ENCODE results near the gene SANBR.
"Not testable (repeated sequence)": the region's sequence is repeated elsewhere in the genome, so short reads cannot be mapped to it uniquely, and the experiment has no call there.

The SANBR gene

DNA sequence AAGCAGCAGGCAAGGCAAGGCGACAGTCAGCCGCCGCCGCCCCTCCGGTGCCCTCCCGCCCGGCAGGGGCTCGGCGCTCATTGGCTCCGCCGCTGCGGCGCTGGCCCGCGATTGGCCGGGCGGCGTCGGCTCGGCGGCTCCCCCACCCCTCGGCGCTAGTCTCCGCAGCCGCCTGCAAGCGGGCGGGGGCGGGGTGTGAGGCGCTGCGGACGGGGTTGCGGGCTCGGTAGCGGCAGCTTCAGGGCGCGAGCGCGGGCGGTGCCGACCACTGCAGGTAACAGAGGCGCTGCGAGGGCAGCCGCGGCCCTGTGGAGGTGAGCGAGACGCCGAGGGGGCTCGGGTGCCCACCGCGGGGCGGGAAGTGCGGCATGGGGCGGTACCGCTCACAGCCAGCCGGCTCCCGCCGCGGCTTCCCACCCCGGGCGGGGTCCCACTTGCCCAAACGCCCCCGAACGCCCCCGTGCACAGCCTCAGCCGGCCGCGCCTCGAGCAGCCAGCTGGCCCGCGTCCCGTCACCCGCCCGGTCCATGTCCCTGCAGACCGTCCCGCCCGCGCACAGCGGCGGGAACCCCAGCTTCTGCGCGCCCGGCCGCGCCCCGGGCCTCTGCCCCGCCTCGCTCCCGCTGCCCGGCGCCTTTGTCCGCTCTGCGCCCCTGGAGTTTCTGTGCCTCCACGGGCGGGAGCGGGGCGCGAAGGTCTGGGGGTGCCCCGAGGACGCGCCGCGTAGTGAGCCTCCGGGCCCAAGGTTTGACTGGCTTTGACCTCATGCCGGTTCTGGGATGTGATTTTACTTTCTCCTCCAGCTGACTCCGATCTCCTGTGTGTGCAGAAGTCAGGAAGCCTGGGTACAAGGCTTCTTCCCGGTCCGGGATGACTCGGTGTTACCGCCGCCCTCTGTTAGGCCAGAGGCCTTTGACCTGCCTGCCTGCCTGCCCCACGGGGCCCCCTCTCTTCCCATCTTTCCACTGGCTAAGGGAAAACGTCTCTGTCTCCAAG is at the start of gene SANBR:
TSS of gene SANBR (plus strand) at position 158 of the 996 bp plus-strand sequence. CDS start 4,480 bp downstream, outside the sequence.
- Histone ChIP-seq H3K9me3 (ENCODE audit: control insufficient read depth, low read length) (no peaks in the 10 kb centered on the region), H3K4me1 (ENCODE audit: control insufficient read depth, insufficient read depth, low read length) (peaks cover 10% of the 10 kb centered on the region), H3K27me3 (ENCODE audit: control insufficient read depth, insufficient read depth, low read length) (no peaks in the 10 kb centered on the region), H3K36me3 (ENCODE audit: control insufficient read depth, insufficient read depth, low read length) (no peaks in the 10 kb centered on the region), H3K9ac (ENCODE audit: low read length) (peak within 1 kb of the TSS; percentile 70), H3K4me3 (ENCODE audit: low read length) (peak within 1 kb of the TSS; percentile 49)

DNA sequence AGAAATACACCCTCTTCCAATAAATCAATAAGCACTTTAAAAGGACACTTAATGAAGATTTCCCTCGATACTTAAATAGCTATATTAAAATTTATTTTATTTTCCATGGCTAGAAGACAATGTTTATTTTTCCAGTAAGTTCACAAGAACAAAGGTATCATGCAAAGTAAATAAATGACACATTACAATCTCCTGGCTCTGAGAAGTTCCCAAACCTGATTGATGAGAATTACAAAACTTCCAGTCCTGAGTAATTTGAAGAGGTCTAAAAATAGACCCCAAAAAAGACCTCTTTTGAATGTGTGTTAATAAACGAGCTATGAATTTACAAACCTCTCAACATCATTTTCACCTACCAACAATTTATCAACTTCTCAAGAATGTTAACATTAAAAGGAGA is 49.7 kb upstream of the SANBR start:
- Histone ChIP-seq H3K36me3 (ENCODE audit: control insufficient read depth, insufficient read depth, low read length) (no peaks in the 10 kb centered on the region), H3K9ac (ENCODE audit: low read length) (peak overlapping the region; percentile 90), H3K4me1 (ENCODE audit: control insufficient read depth, insufficient read depth, low read length) (peaks cover 8% of the 10 kb centered on the region), H3K27me3 (ENCODE audit: control insufficient read depth, insufficient read depth, low read length) (no peaks in the 10 kb centered on the region), H3K9me3 (ENCODE audit: control insufficient read depth, low read length) (no peaks in the 10 kb centered on the region), H3K4me3 (ENCODE audit: low read length) (peak overlapping the region; percentile 86)

DNA sequence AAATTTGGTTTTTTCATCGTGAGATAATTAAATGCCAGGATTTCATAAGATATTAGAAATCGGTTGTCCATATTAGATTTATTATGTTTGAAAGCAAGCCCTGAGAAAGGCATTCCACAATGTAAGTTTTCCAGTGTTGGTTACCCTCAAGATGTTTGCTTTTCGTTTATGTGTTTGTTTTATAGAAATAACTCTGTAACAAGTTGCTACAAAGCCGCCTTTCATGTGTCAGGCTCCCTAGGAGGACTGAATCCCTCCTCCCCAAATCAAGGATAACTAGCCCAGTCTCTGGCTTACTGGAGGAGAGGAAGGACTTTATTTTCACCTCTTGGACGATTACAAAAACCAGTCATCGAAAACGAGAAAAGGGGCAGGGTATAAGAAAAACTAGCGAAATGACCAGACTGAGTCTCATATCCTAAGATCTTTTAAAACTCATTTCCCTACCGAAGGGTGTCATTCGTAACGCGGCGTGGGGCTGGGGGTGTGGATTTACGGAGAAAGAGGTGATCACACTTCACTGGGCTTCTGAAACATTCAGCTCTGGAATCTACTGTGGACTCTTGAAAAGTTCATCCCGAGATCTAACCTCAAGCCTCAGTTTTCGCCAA is 49.2 kb upstream of the SANBR start:
- Histone ChIP-seq H3K4me3 (ENCODE audit: low read length) (peak overlapping the region; percentile 86), H3K9ac (ENCODE audit: low read length) (peak overlapping the region; percentile 90), H3K36me3 (ENCODE audit: control insufficient read depth, insufficient read depth, low read length) (no peaks in the 10 kb centered on the region), H3K9me3 (ENCODE audit: control insufficient read depth, low read length) (no peaks in the 10 kb centered on the region), H3K4me1 (ENCODE audit: control insufficient read depth, insufficient read depth, low read length) (peaks cover 8% of the 10 kb centered on the region), H3K27me3 (ENCODE audit: control insufficient read depth, insufficient read depth, low read length) (no peaks in the 10 kb centered on the region)

DNA sequence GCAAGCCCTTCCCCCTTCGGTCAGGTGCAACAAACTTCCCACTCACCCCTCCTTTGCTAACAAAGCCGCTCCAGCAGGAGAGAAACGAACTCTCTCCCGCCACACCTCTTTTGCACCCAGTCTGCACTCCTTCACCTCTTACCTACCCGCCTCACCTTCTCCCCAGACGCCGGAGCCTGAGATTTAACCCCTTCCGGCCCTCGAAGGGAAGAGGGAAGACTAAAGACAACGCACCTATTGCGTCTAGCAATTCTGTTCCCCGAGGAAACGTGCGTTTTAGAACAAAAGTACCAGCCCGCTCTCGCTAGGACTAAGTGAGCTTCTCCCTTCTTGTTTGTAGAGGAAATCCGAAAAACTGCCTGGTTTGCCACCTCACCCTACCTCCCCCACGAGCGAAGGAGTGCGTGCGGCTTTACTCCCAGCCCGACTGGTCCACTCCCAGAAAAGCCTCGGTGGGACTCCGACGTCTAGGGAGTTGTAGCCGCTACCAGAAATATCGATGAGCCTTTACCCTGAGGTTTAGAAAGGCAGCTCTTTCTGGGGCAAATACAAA is 48.6 kb upstream of the SANBR start:
- Histone ChIP-seq H3K36me3 (ENCODE audit: control insufficient read depth, insufficient read depth, low read length) (no peaks in the 10 kb centered on the region), H3K4me3 (ENCODE audit: low read length) (peak overlapping the region; percentile 86), H3K27me3 (ENCODE audit: control insufficient read depth, insufficient read depth, low read length) (no peaks in the 10 kb centered on the region), H3K9me3 (ENCODE audit: control insufficient read depth, low read length) (no peaks in the 10 kb centered on the region), H3K9ac (ENCODE audit: low read length) (peak overlapping the region; percentile 90), H3K4me1 (ENCODE audit: control insufficient read depth, insufficient read depth, low read length) (peaks cover 8% of the 10 kb centered on the region)

DNA sequence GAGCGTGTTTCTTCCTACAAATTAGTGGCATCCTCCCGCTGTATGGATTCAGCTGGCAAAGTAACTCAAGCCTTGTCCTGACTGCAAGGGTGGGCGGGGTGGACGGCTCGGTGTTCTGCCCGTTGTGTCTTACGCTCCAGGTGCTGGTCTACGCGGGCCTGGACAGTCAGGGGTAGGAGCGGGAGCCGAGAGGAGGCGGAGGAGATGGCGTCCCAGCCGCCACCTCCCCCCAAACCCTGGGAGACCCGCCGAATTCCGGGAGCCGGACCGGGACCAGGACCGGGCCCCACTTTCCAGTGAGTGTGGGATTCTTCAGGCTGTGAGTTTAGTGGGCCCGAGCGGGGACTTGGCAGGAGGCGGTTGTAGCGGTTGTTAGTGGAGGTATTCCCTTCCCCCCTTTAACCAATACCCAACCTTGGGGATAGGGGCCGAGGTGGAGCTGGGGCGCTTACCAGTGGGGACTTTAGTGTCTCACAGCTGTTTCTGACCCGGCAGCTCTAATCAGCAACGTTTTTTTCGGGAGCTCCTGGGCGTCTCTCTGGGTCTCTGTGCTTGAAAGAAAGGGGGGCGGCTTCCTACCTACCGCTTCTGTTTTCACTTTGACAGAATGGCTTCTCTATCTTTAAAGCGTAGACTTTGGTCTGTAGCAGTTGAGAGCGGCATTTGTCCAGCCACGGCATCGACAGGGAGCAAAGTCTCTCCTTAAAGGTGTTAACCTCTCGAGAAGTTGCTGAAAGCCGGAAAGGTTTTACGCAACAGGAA is 47.9 kb upstream of the SANBR start, which contains the start of the genes PEX13 and PUS10:
TSS of gene PEX13 (plus strand) at position 165 of the 762 bp plus-strand sequence. CDS start at position 205, 40 bp downstream.
TSS of gene PUS10 (minus strand) at position 700 of the 762 bp plus-strand sequence. CDS start 6,365 bp downstream, outside the sequence.
- Histone ChIP-seq H3K27me3 (ENCODE audit: control insufficient read depth, insufficient read depth, low read length) (no peaks in the 10 kb centered on the region), H3K4me3 (ENCODE audit: low read length) (peak within 1 kb of the TSS; percentile 86), H3K9ac (ENCODE audit: low read length) (peak within 1 kb of the TSS; percentile 90), H3K9me3 (ENCODE audit: control insufficient read depth, low read length) (no peaks in the 10 kb centered on the region), H3K4me1 (ENCODE audit: control insufficient read depth, insufficient read depth, low read length) (peaks cover 8% of the 10 kb centered on the region), H3K36me3 (ENCODE audit: control insufficient read depth, insufficient read depth, low read length) (no peaks in the 10 kb centered on the region)

DNA sequence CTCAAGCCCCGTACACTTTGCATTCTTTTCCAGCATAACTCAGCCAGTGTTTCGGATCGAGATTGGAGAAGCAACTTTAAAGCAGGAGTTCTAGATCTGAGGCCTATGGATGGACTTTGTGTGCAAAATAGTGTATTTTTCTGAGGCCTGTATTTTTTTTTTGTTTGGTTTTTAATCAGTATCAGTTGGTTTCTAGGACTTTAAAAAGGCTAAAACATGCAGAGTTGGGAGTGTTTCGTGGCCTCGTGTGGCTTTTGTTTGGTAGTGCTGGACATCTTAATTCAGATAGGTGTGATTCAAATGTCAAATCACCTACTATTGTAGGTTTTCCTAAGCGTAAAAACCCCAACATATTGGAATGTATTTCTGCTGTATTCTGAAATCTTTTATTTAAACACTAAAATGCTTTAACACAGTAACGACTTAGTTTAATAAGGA is 47.3 kb upstream of the SANBR start:
- Histone ChIP-seq H3K36me3 (ENCODE audit: control insufficient read depth, insufficient read depth, low read length) (no peaks in the 10 kb centered on the region), H3K27me3 (ENCODE audit: control insufficient read depth, insufficient read depth, low read length) (no peaks in the 10 kb centered on the region), H3K9me3 (ENCODE audit: control insufficient read depth, low read length) (no peaks in the 10 kb centered on the region), H3K4me1 (ENCODE audit: control insufficient read depth, insufficient read depth, low read length) (peaks cover 8% of the 10 kb centered on the region), H3K4me3 (ENCODE audit: low read length) (peak overlapping the region; percentile 86), H3K9ac (ENCODE audit: low read length) (peak overlapping the region; percentile 90)

DNA sequence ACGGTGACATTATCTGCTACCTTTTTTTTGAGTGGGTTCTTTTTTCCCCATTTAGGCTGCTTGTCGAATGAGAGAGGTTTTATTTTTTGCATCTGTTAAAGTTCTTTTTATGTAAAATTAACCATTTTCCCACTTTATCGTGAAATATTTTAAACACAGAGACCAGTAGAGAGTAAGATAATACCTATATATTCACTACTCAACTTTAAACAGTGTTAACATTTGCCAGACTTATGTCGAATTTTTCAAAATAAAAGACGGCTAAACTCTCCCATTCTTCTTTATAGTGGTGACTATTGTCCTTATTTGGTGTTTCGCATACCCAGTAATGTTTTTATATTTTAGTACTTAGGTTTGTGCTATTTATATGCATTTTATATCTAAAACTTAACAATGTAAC is 46.9 kb upstream of the SANBR start:
- peak overlapping the region; percentile 90 for H3K9ac ChIP-seq (ENCODE audit: low read length)
- peaks cover 8% of the 10 kb centered on the region for H3K4me1 ChIP-seq (ENCODE audit: control insufficient read depth, insufficient read depth, low read length)
- H3K4me3 ChIP-seq (ENCODE audit: low read length), result no peak overlapping the region
- no peaks in the 10 kb centered on the region for H3K9me3 ChIP-seq (ENCODE audit: control insufficient read depth, low read length)
- no peaks in the 10 kb centered on the region for H3K27me3 ChIP-seq (ENCODE audit: control insufficient read depth, insufficient read depth, low read length)
- H3K36me3 ChIP-seq (ENCODE audit: control insufficient read depth, insufficient read depth, low read length), result no peaks in the 10 kb centered on the region

DNA sequence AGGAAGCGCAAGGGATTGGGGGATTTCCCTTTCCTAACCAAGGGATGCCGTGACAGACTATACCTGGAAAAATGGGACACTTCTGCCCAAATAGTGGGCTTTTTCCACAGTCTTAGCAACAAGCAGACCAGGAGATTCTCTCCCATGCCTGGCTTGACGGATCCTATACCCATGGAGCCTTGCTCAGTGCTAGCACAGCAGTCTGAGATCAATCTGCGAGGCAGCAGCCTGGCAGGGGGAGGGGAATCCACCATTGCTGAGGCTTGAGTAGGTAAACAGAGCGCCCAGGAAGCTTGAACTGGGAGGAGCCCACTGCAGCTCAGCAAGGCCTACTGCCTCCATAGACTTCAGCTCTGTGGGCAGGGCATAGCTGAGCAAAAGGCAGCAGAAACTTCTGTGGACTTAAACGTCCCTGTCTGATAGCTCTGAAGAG is 44.4 kb upstream of the SANBR start:
- Histone ChIP-seq H3K4me3 (ENCODE audit: low read length) (no peak overlapping the region), H3K27me3 (ENCODE audit: control insufficient read depth, insufficient read depth, low read length) (no peaks in the 10 kb centered on the region), H3K9me3 (ENCODE audit: control insufficient read depth, low read length) (no peaks in the 10 kb centered on the region), H3K36me3 (ENCODE audit: control insufficient read depth, insufficient read depth, low read length) (no peaks in the 10 kb centered on the region), H3K9ac (ENCODE audit: low read length) (no peak overlapping the region), H3K4me1 (ENCODE audit: control insufficient read depth, insufficient read depth, low read length) (no peaks in the 10 kb centered on the region)

DNA sequence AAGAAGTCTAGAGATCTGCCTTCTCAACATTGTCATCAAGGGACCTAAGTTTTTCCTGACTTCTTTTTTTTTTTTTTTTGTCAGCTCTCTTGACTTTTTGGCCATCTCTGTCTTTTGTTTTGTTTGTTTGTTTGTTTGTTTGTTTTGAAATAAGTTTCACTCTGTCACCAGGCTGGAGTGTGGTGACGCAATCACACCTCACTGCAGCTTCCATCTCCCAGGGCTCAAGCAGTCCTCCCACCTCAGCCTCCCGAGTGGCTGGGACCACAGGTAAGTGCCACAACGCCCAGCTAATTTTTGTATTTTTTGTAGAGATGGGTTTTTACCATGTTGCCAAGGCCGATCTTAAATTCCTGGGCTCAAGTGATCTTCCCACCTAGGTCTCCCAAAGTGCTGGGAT is 42.0 kb upstream of the SANBR start:
- no peaks in the 10 kb centered on the region for H3K36me3 ChIP-seq (ENCODE audit: control insufficient read depth, insufficient read depth, low read length)
- no peaks in the 10 kb centered on the region for H3K9me3 ChIP-seq (ENCODE audit: control insufficient read depth, low read length)
- no peaks in the 10 kb centered on the region for H3K4me1 ChIP-seq (ENCODE audit: control insufficient read depth, insufficient read depth, low read length)
- no peak overlapping the region for H3K4me3 ChIP-seq (ENCODE audit: low read length)
- no peaks in the 10 kb centered on the region for H3K27me3 ChIP-seq (ENCODE audit: control insufficient read depth, insufficient read depth, low read length)
- H3K9ac ChIP-seq (ENCODE audit: low read length), result no peak overlapping the region

DNA sequence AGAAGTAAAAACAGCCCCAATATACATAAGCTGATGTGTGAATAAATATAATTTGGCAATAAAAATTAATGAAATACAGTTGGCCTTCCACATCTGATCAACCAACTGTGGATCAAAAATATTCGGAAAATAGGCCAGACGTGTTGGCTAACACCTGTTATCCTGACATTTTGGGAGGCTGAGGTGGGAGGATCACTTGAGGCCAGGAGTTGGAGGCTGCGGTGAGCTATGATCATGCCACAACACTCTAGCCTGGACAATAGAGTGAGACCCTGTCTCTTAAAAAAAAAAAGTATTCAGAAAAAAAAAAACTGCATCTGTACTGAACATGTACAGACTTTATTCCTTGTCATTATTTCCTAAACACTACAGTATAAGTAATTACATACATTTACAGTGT is 36.1 kb upstream of the SANBR start:
- Histone ChIP-seq H3K36me3 (ENCODE audit: control insufficient read depth, insufficient read depth, low read length) (peaks cover 10% of the 10 kb centered on the region), H3K9ac (ENCODE audit: low read length) (no peak overlapping the region), H3K4me3 (ENCODE audit: low read length) (no peak overlapping the region), H3K27me3 (ENCODE audit: control insufficient read depth, insufficient read depth, low read length) (no peaks in the 10 kb centered on the region), H3K4me1 (ENCODE audit: control insufficient read depth, insufficient read depth, low read length) (no peaks in the 10 kb centered on the region), H3K9me3 (ENCODE audit: control insufficient read depth, low read length) (no peaks in the 10 kb centered on the region)

DNA sequence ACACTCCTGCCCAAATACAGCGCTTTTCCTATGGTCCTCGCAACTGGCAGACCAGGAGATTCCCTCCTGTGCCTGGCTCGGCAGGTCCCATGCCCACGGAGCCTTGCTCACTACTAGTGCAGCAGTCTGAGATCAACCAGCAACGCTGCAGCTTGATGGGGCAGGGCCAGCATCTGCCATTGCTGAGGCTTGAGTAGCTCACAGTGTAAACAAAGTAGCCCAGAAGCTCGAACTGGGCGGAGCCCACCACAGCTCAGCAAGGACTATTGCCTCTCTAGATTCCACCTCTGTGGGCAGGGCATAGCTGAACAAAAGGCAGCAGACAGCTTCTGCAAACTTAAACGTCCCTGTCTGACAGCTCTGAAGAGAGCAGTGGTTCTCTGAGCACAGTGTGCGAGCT is 31.1 kb upstream of the SANBR start:
- not testable (repeated sequence) for H3K4me1 ChIP-seq (ENCODE audit: control insufficient read depth, insufficient read depth, low read length); H3K9ac ChIP-seq (ENCODE audit: low read length); H3K27me3 ChIP-seq (ENCODE audit: control insufficient read depth, insufficient read depth, low read length)

More for the DNA sequence above, 31.1 kb upstream of the SANBR start:
- H3K4me3 ChIP-seq (ENCODE audit: low read length); H3K9me3 ChIP-seq (ENCODE audit: control insufficient read depth, low read length): not testable (repeated sequence)
- H3K36me3 ChIP-seq (ENCODE audit: control insufficient read depth, insufficient read depth, low read length), result peaks cover 13% of the 10 kb centered on the region
